Prostate gland (tissue), 2 donors: ENCODE data around the gene FGGY. TPM values are rescaled to one million over a fixed set of nuclear protein-coding genes. Genes with fewer than 3 reads are reported as not detected.
"Not testable (repeated sequence)": the region's sequence is repeated elsewhere in the genome, so short reads cannot be mapped to it uniquely, and the experiment has no call there.

Experiments used
- DNase-seq: peaks from one replicate; pipeline ENCODE4 v3.0.0-alpha.2; 2019; ENCODE audit warnings: low spot score
- H3K27ac ChIP-seq, 2 donors: fragments of 200-600 bp; sonication (generic); 2 replicates each; pipeline ENCODE4 v1.5.1; 2017 to 2019
- H3K27me3 ChIP-seq: fragments of 200-600 bp; sonication (generic); replicated peaks from 2 replicates; pipeline ENCODE4 v1.5.1; 2019; ENCODE audit not compliant: insufficient read depth
- H3K36me3 ChIP-seq, 2 donors: fragments of 200-600 bp; sonication (generic); 1 replicate in 1 of 2; 2 replicates in 1 of 2; pipeline versions ENCODE4 v1.5.1 to v1.8.1; 2017 to 2019
- H3K4me1 ChIP-seq: fragments of 200-600 bp; sonication (generic); replicated peaks from 2 replicates; pipeline ENCODE4 v1.5.1; 2019
- H3K4me3 ChIP-seq, 2 donors: fragments of 200-600 bp; sonication (generic); 2 replicates each; pipeline ENCODE4 v1.5.1; 2017 to 2019
- H3K9me3 ChIP-seq: fragments of 200-600 bp; sonication (generic); 2 replicates; pipeline ENCODE4 v1.5.1; 2017
- POLR2A ChIP-seq: fragments of 450-650 bp; IDR thresholded peaks from one replicate; pipeline ENCODE4 v1.6.1; 2016; ENCODE audit warnings: antibody characterized with exemption, mild to moderate bottlenecking
- POLR2AphosphoS5 ChIP-seq: sonication (generic); formaldehyde crosslinking; IDR thresholded peaks from one replicate; pipeline ENCODE4 v1.6.1; 2017; ENCODE audit warnings: antibody characterized with exemption
- WGBS: methylation state at CpG from one replicate; pipeline ENCODE4 v1.1.5; 2018; 5-methylcytosine and 5-hydroxymethylcytosine counted together
- intact Hi-C: fragments of 100-400 bp; cut with DNase I; formaldehyde crosslinking; loops from one replicate; pipeline ENCODE4 v1.14.2; 2022
- total RNA-seq, 2 donors: library from RNA; depleted of rRNA; stranded (reverse); fragments of >200 nt; gene quantifications; one replicate each; pipeline ENCODE4 v1.1.0, GENCODE V29; 2016
- TF ChIP-seq, protein P1 (sequence below), 4 experiments: fragments of 200-600 bp in 2 of 4; fragments of 450-650 bp in 2 of 4; sonication (generic) in 2 of 4; IDR thresholded peaks; 1 replicate in 3 of 4; 2 replicates in 1 of 4; pipeline ENCODE4 v1.5.1; 2016 to 2019; ENCODE audit warnings: antibody characterized with exemption in 4 of 4, mild to moderate bottlenecking in 2 of 4, moderate library complexity in 2 of 4

FGGY gene
- total RNA-seq, 2 donors from 2014 or later = 28.6 to 32.2 TPM

DNA sequence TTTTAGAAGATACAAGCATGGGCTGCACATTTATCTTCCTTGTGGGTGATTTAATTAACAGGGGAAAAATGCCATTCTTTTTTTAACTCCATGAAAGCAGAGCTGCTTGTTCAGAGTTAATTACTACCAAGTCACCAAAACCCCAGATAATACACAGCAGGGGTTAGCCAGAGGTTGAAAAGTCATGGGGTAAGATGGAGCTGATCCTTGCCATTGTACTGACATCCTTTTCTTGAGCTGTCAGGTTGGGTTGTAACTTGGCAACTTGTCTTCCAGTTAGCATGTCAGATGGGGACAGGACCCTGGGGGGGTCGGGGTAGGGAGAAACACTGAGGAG lies 260.6 kb downstream of the FGGY start:
- WGBS = 72% methylated on average over 1 of the region's 1 CpG
- Histone ChIP-seq H3K4me1 (no peaks in the 10 kb centered on the region), H3K9me3 (no peaks in the 10 kb centered on the region), H3K27ac (no peak overlapping the region), H3K27me3 (no peaks in the 10 kb centered on the region), H3K36me3 (no peaks in the 10 kb centered on the region), H3K4me3 (no peak overlapping the region)
- TF ChIP-seq POLR2A (no peak), POLR2AphosphoS5 (no peak)
- TF ChIP-seq, protein P1, sequence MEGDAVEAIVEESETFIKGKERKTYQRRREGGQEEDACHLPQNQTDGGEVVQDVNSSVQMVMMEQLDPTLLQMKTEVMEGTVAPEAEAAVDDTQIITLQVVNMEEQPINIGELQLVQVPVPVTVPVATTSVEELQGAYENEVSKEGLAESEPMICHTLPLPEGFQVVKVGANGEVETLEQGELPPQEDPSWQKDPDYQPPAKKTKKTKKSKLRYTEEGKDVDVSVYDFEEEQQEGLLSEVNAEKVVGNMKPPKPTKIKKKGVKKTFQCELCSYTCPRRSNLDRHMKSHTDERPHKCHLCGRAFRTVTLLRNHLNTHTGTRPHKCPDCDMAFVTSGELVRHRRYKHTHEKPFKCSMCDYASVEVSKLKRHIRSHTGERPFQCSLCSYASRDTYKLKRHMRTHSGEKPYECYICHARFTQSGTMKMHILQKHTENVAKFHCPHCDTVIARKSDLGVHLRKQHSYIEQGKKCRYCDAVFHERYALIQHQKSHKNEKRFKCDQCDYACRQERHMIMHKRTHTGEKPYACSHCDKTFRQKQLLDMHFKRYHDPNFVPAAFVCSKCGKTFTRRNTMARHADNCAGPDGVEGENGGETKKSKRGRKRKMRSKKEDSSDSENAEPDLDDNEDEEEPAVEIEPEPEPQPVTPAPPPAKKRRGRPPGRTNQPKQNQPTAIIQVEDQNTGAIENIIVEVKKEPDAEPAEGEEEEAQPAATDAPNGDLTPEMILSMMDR (IDR thresholded peaks at IDR 0.05) = no peak
- intact Hi-C loops = no loop called here
- DNase-seq = no peak

DNA sequence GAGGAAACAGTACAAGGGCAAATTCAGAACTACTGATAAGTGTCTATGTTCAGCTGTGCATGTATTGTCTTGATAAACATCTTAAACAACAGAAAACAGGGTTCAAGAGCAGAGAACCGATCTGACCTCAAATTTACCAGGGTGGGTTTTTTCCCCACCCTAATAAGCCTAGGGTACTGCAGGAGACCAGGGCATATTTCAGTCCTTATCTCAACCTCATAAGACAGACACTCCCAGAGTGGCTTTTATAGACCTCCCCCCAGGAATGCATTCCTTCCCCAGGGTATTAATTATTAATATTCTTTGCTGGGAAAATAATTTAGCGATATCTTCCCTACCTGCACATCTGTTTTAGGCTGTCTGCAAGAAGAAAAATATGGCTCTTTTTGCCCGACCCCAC lies 261.7 kb downstream of the FGGY start:
- H3K9me3 ChIP-seq, DNase-seq, H3K4me1 ChIP-seq, H3K27ac ChIP-seq, H3K27me3 ChIP-seq, H3K36me3 ChIP-seq, intact Hi-C loops, H3K4me3 ChIP-seq: not testable (repeated sequence)
- 92% methylated on average over 3 of the region's 3 CpGs for WGBS

DNA sequence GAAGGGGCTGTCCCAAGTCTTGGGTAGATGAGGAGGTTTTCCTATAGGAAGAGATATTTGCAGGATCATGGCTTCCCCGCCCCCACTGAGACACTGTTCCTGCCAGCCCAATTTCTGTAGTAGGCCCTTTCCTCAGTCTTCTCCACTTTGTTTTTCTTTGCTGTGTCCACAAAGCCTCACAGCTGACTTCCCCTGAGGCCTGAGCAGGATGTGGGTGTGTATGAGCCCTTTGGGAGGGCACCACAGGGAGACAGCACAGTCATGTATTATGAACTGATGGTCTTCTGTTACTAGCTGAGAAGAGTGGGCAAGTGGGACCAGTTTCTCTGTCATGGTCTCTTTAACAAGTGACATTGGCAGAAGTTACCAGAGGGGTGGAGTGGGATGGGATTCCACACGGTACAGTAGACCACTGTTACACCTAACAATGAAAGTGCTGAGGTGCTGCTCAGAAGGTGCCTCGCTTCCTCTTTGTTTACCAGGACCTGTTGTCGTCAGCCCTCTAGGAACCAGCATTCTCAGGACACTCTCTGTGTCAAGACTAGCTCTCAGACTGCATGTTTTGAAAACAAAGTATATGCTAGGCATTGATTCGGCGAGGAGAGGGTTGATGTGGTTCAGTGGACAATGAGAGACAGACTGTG lies 264.0 kb downstream of the FGGY start:
- H3K27me3 ChIP-seq = no peaks in the 10 kb centered on the region
- H3K4me3 ChIP-seq = no peak overlapping the region
- intact Hi-C loops = no loop called here
- H3K9me3 ChIP-seq = no peaks in the 10 kb centered on the region
- no peak for DNase-seq
- TF ChIP-seq, protein P1 (IDR thresholded peaks at IDR 0.05) = no peak
- no peak for TF ChIP-seq POLR2A
- H3K4me1 ChIP-seq = no peaks in the 10 kb centered on the region
- WGBS = 93% methylated on average over 6 of the region's 6 CpGs
- no peaks in the 10 kb centered on the region for H3K36me3 ChIP-seq
- no peak overlapping the region for H3K27ac ChIP-seq

DNA sequence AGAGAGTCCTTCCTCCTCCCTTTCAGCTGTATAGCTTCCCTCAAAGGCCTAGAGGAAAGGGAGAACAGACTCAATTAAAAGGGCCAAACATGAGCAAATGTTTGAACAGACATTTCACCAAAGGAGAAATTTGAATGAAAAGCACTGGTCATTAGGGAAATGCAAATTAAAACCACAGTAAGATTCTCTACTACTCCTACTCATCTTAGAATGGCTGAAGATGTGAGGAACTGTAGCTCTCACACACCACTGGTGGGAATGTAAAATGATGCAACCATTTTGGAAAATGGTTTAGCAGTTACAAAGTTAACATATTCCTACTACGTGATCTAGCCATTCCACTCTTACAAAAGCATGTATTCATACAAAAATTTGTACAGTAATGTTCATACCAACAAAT lies 264.9 kb downstream of the FGGY start:
- Histone ChIP-seq H3K36me3 (no peaks in the 10 kb centered on the region), H3K27ac (no peak overlapping the region), H3K4me3 (no peak overlapping the region), H3K4me1 (no peaks in the 10 kb centered on the region), H3K27me3 (no peaks in the 10 kb centered on the region), H3K9me3 (no peaks in the 10 kb centered on the region)
- TF ChIP-seq POLR2A (no peak), POLR2AphosphoS5 (no peak)
- TF ChIP-seq, protein P1 (IDR thresholded peaks at IDR 0.05) = no peak
- 97% methylated on average over 1 of the region's 1 CpG for WGBS
- intact Hi-C loops = no loop called here
- no peak for DNase-seq

DNA sequence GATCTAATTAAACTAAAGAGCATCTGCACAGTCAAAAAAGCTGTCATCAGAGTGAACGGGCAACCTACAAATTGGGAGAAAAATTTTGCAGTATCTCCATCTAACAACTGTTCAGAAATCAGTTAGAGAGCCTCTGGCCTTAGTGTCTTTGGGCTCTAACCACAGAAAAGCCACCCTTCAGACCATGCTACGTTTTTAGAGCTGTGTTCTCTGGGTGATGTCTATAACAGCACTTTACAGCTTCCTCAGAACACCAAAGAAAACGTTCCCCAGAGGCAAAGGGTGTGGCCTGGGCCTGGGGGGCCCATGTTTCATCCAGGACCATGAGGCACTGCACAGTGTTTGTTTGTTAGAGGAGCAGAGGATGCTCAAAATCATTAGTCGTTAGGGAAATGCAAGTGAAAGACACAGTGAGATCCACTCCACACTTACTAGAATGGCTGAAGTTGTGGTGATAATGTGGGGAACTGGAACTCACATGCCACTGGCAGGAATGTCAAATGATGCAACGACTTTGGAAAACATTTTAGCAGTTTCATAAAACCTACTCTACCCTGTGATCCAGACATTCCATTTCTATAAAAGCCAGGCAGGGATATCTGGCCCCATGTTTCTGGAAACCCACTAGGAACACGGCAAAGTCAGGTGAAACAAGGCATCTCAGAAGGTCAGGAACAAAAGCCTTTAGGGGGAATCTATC lies 267.4 kb downstream of the FGGY start:
- Histone ChIP-seq H3K9me3 (no peaks in the 10 kb centered on the region), H3K4me3 (no peak overlapping the region), H3K4me1 (no peaks in the 10 kb centered on the region), H3K27me3 (no peaks in the 10 kb centered on the region), H3K36me3 (no peaks in the 10 kb centered on the region), H3K27ac (no peak overlapping the region)
- intact Hi-C loops = no loop called here
- 69% methylated on average over 6 of the region's 6 CpGs for WGBS
- TF ChIP-seq POLR2AphosphoS5 (no peak), POLR2A (no peak)
- TF ChIP-seq, protein P1 (IDR thresholded peaks at IDR 0.05) = no peak
- no peak for DNase-seq
